Gastrocnemius medialis (tissue), 4 donors: ENCODE data around the gene PDE4D.

Experiments
- CTCF ChIP-seq, 5 experiments: fragments of 450-650 bp in 3 of 5; fragments of 200-600 bp in 2 of 5; sonication (generic) in 2 of 5; IDR thresholded peaks in 4 of 5; conservative IDR thresholded peaks in 1 of 5; 1 replicate in 4 of 5; 2 replicates in 1 of 5; pipeline ENCODE4 v1.5.1; 2016 to 2019; ENCODE audit warnings: antibody characterized with exemption in 5 of 5, mild to moderate bottlenecking in 3 of 5, moderate library complexity in 3 of 5
- POLR2A ChIP-seq, 2 donors: fragments of 450-650 bp; IDR thresholded peaks; one replicate each; pipeline ENCODE4 v1.6.1; 2017; ENCODE audit warnings: antibody characterized with exemption in 2 of 2, mild to moderate bottlenecking in 2 of 2, moderate library complexity in 2 of 2

DNA sequence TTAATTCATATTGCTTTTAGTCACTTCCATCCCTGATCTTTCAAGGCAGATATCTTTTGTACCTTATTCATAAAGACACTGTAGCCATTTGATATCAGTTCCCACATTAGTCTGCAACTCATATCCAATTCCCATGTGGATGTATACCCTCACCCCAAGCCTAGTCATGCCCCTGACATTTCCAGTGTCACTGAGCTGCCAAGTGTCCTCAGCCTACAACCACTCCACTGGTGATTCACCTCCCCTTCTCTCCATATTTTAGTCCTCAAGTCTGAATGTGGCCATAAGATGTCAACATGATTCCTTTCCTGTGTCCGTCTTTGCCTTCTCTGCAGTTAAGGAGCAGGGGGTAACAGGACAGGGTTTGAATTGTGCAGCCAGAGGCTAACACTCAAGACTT is 963.8 kb downstream of the PDE4D start:
- TF ChIP-seq CTCF (IDR thresholded peaks at IDR 0.05 in 4 of 5, conservative IDR thresholded peaks at IDR 0.05 in 1 of 5) (no peak), POLR2A (IDR thresholded peaks at IDR 0.05) (no peak)
